ENCODE results near the gene BCAS4. TPM values are rescaled to one million over a fixed set of nuclear protein-coding genes. Genes with fewer than 3 reads are reported as not detected.
"Not testable (repeated sequence)": the region's sequence is repeated elsewhere in the genome, so short reads cannot be mapped to it uniquely, and the experiment has no call there.

BCAS4 gene
- total RNA-seq, 1 donor from 2014 or later: 46.7 TPM

DNA sequence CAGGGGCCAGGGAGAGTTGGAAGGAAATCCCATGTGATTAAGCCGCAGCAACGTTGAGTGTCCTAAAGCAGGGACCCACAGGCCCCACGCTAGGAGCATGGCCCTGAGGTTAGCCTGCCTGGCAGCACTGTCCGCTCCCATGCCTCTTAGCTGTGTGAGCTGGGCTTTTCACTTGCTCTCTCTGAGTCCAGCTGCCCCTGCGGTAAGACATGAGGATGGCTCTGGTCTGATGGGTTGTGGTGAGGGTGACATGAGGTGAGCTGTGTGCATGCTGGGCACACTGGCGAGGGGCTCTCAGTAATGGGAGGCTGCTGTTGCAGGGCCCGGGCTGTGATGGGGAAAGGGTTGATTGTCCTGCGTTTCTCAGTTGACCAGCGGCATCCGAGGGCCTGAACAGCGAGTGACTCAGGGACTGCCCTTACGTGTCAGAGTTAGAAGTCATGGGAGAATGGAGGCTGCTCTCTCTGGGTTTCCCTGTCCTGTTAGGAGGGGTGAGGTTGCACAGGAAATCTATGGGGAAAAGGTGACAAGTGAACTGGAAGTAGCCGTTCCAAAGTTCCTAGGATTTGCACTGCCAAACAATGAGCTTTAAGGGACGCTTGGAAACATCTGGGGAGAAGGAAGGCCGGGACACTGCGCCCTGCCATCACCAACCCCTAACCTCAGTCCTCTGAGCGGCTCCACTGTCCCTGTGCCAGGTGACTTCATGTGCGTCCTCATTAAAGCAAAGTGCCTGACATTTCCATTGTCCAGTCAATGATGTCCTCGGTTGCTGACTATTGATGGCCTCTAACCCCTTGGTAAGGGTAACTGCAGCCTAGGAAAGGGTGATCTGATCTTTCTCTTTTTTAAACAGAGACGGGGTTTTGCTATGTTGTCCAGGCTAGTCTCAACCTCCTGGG lies 85.0 kb downstream of the BCAS4 start:
- Mint-ChIP-seq H3K9me3 (no peaks in the 10 kb centered on the region), H3K4me1 (no peaks in the 10 kb centered on the region), H3K27me3 (no peaks in the 10 kb centered on the region), H3K36me3 (ENCODE audit: low read depth) (peaks cover 72% of the 10 kb centered on the region), H3K4me3 (no peak overlapping the region), H3K27ac (no peak overlapping the region)
- TF ChIP-seq, protein P1, sequence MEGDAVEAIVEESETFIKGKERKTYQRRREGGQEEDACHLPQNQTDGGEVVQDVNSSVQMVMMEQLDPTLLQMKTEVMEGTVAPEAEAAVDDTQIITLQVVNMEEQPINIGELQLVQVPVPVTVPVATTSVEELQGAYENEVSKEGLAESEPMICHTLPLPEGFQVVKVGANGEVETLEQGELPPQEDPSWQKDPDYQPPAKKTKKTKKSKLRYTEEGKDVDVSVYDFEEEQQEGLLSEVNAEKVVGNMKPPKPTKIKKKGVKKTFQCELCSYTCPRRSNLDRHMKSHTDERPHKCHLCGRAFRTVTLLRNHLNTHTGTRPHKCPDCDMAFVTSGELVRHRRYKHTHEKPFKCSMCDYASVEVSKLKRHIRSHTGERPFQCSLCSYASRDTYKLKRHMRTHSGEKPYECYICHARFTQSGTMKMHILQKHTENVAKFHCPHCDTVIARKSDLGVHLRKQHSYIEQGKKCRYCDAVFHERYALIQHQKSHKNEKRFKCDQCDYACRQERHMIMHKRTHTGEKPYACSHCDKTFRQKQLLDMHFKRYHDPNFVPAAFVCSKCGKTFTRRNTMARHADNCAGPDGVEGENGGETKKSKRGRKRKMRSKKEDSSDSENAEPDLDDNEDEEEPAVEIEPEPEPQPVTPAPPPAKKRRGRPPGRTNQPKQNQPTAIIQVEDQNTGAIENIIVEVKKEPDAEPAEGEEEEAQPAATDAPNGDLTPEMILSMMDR (IDR thresholded peaks at IDR 0.05): no peak
- DNase-seq (no peak), ATAC-seq (ENCODE audit: low read depth) (no peak)
- intact Hi-C loops (cut with micrococcal nuclease): no loop called here
- ChIA-PET POLR2A (no interaction called here), CTCF (interaction anchor here (1.0 kb wide), 1 partner anchor 85 kb away, joined by 3 read pairs; the partner anchor contains the start of gene BCAS4)

DNA sequence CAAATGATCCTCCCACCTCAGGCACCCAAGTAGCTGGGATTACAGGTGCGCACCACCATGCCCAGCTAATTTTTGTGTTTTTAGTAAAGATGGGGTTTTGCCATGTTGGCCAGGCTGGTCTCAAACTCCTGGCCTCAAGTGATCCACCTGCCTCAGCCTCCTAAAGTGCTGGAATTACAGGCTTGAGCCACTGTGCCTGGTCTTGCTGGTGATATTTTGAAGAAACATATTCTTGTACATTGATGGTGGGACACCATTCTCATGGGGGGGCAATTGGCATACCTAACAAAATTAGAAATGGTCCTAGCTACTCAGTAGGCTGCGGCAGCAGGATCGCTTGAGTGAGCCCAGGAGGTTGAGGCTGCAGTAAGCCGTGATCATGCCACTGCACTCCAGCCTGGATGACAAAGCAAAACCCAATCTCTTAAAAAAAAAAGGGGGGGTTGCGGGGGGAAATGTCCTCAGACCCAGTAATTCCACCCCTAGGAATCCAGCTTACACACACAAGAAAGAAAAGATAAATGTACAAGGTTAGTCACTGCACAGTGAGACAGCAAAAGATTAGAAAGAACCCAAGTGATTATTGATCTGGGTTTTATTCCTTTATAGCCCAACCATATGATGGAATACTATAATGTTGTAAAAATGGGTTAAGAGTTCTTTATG lies 87.0 kb downstream of the BCAS4 start:
- DNase-seq; H3K9me3 Mint-ChIP-seq; H3K4me3 Mint-ChIP-seq; ATAC-seq (ENCODE audit: low read depth); H3K27me3 Mint-ChIP-seq; intact Hi-C loops (cut with micrococcal nuclease); H3K4me1 Mint-ChIP-seq: not testable (repeated sequence)
- Mint-ChIP-seq H3K27ac (peak overlapping the region; percentile 27), H3K36me3 (ENCODE audit: low read depth) (peaks cover 64% of the 10 kb centered on the region)
- ChIA-PET POLR2A (interaction anchor here (0.5 kb wide), 1 partner anchor 66 kb away, joined by 3 read pairs; no protein-coding TSS in a partner anchor), CTCF (interaction anchor here (0.7 to 1.2 kb wide), 2 partner anchors 87 to 127 kb away, joined by 3 read pairs; no protein-coding TSS in a partner anchor)

DNA sequence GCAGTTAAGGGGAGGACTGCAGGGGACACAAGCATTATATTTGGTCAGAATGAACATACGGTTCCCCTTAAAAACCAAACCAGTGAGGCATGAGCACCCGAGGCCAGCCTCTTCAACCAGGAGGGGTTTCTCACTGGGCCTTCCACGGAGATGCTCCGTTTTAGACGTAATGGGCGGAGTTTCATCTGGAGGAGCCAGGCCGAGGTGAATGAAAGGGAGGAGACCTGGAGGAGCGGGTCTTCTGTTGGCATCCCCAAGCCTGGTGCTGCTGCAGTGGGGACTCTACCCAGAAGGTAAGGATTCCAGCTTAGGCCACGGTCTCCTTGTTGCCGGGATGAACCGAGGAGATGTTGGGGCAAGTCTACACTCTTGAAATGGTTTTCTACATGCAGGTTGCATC lies 89.0 kb downstream of the BCAS4 start:
- TF ChIP-seq, protein P1 (IDR thresholded peaks at IDR 0.05): no peak

DNA sequence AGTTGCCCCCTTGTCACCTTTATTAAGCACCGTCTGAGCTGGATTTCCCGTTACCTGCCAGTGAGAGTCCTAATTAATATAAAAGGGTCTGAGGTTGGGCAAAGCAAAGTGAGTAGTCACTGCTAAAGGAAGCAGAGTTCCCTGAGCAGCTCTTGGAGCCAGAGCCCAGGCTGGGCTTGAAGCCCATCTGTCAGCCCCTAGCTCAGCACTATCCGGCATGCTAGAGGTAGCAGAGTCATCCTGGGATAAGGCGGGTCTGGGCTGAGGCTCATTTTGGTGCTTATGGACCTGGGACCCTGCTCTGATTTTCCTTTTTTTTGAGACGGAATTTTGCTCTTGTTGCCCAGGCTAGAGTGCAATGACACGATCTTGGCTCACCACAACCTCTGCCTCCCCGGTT lies 90.2 kb downstream of the BCAS4 start:
- TF ChIP-seq, protein P1 (IDR thresholded peaks at IDR 0.05): no peak
- Mint-ChIP-seq H3K36me3 (ENCODE audit: low read depth) (peaks cover 63% of the 10 kb centered on the region), H3K27me3 (no peaks in the 10 kb centered on the region), H3K9me3 (no peaks in the 10 kb centered on the region), H3K4me1 (peaks cover 2% of the 10 kb centered on the region), H3K27ac (peak overlapping the region; percentile 70), H3K4me3 (no peak overlapping the region)
- DNase-seq (no peak), ATAC-seq (ENCODE audit: low read depth) (no peak)
- POLR2A ChIA-PET: interaction anchor here (0.8 to 0.9 kb wide), 2 partner anchors 46 to 66 kb away, joined by 3 to 5 read pairs; partner anchors contain the start of gene ADNP
- CTCF ChIA-PET: interaction anchor here (1.0 kb wide), 1 partner anchor 44 kb away, joined by 3 read pairs; no protein-coding TSS in a partner anchor
- intact Hi-C loops (cut with micrococcal nuclease): no loop called here

More for the DNA sequence above, 89.0 kb downstream of the BCAS4 start:
- Mint-ChIP-seq H3K27ac (peak overlapping the region; percentile 41), H3K4me3 (no peak overlapping the region), H3K36me3 (ENCODE audit: low read depth) (peaks cover 62% of the 10 kb centered on the region), H3K27me3 (no peaks in the 10 kb centered on the region), H3K9me3 (no peaks in the 10 kb centered on the region), H3K4me1 (no peaks in the 10 kb centered on the region)
- ChIA-PET CTCF (no interaction called here), POLR2A (no interaction called here)
- intact Hi-C loops (cut with micrococcal nuclease): no loop called here
- no peak for ATAC-seq (ENCODE audit: low read depth)
- no peak for DNase-seq

DNA sequence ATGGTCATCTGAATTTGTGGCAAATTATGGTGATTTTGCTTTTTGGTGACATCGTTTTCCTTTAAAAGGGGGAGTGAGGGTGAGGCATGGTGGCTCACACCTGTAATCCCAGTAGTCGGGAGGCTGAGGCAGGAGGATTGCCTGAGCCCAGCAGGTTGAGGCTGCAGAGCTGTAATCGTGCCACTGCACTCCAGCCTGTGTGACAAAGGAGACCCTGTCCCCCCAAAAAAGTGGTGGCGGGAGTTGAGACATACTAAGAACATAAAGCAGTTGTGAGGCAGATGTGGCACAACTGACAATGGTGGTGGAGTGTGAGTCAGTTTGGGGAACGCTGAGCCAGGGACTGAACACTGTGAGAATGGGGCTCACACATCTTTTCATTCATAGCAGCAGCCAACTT lies 90.9 kb downstream of the BCAS4 start:
- Mint-ChIP-seq H3K27ac (peak overlapping the region; percentile 37), H3K4me1 (peaks cover 2% of the 10 kb centered on the region), H3K9me3 (no peaks in the 10 kb centered on the region), H3K4me3 (no peak overlapping the region), H3K27me3 (no peaks in the 10 kb centered on the region), H3K36me3 (ENCODE audit: low read depth) (peaks cover 63% of the 10 kb centered on the region)
- ChIA-PET POLR2A (interaction anchor here (1.2 kb wide), 1 partner anchor 95 kb away, joined by 5 read pairs; no protein-coding TSS in a partner anchor), CTCF (no interaction called here)
- DNase-seq (no peak), ATAC-seq (ENCODE audit: low read depth) (no peak)
- intact Hi-C loops (cut with micrococcal nuclease): no loop called here
- TF ChIP-seq, protein P1 (IDR thresholded peaks at IDR 0.05): no peak
